Measurements from ENCODE around the gene NME7. TPM values are rescaled to one million over a fixed set of nuclear protein-coding genes. Genes with fewer than 3 reads are reported as not detected.

The NME7 gene
- total RNA-seq, 1 experiment from 2014 or later = 36.5 TPM

- Mint-ChIP-seq H3K36me3 (ENCODE audit: insufficient read depth, unreplicated experiment) (peaks cover 4% of the 10 kb centered on the region), H3K27me3 (ENCODE audit: insufficient read depth, unreplicated experiment) (no peaks in the 10 kb centered on the region), H3K4me1 (ENCODE audit: insufficient read depth, unreplicated experiment) (peaks cover 12% of the 10 kb centered on the region), H3K9me3 (ENCODE audit: unreplicated experiment) (peaks cover 8% of the 10 kb centered on the region), H3K4me3 (ENCODE audit: unreplicated experiment) (no peak overlapping the region), H3K27ac (ENCODE audit: low read depth, unreplicated experiment) (no peak overlapping the region)
- CTCF ChIA-PET = interaction anchor here (0.7 to 1.1 kb wide), 3 partner anchors 179 to 372 kb away, joined by 3 to 4 read pairs (median 3); no protein-coding TSS in a partner anchor
- intact Hi-C loops (cut with micrococcal nuclease) = no loop called here
- TF ChIP-seq CTCF (IDR thresholded peaks at IDR 0.05; ENCODE audit: unreplicated experiment) = no peak
- POLR2A ChIA-PET = interaction anchor here (0.7 kb wide), 1 partner anchor 217 kb away, joined by 3 read pairs; no protein-coding TSS in a partner anchor
- no TSS peak for BruUV-seq (replicated peaks)
- DNase-seq (ENCODE audit: unreplicated experiment) = no peak
These were observed 38.2 kb downstream of the NME7 start for GRCh38 chr1:169329383-169329782.

GRCh38 chr1:169327875-169328274 is 39.7 kb downstream of the NME7 start:
- peaks cover 1% of the 10 kb centered on the region for H3K4me1 Mint-ChIP-seq (ENCODE audit: insufficient read depth, unreplicated experiment)
- no TSS peak for BruUV-seq (replicated peaks)
- intact Hi-C loops (cut with micrococcal nuclease) = no loop called here
- H3K27ac Mint-ChIP-seq (ENCODE audit: low read depth, unreplicated experiment) = no peak overlapping the region
- POLR2A ChIA-PET = no interaction called here
- peaks cover 8% of the 10 kb centered on the region for H3K9me3 Mint-ChIP-seq (ENCODE audit: unreplicated experiment)
- no peak for DNase-seq (ENCODE audit: unreplicated experiment)
- no peaks in the 10 kb centered on the region for H3K36me3 Mint-ChIP-seq (ENCODE audit: insufficient read depth, unreplicated experiment)
- H3K4me3 Mint-ChIP-seq (ENCODE audit: unreplicated experiment) = no peak overlapping the region
- TF ChIP-seq CTCF (IDR thresholded peaks at IDR 0.05; ENCODE audit: unreplicated experiment) = no peak
- no peaks in the 10 kb centered on the region for H3K27me3 Mint-ChIP-seq (ENCODE audit: insufficient read depth, unreplicated experiment)
- CTCF ChIA-PET = interaction anchor here (1.1 to 3.7 kb wide), 3 partner anchors 20 to 691 kb away, joined by 3 to 16 read pairs (median 4); no protein-coding TSS in a partner anchor

GRCh38 chr1:169326956-169327268 is 40.7 kb downstream of the NME7 start:
- no TSS peak for BruUV-seq (replicated peaks)
- peaks cover 8% of the 10 kb centered on the region for H3K9me3 Mint-ChIP-seq (ENCODE audit: unreplicated experiment)
- no peak for TF ChIP-seq CTCF (IDR thresholded peaks at IDR 0.05; ENCODE audit: unreplicated experiment)
- ChIA-PET CTCF (interaction anchor here (0.6 to 3.7 kb wide), 13 partner anchors 12 to 984 kb away, joined by 3 to 16 read pairs (median 4); no protein-coding TSS in a partner anchor), POLR2A (interaction anchor here (1.3 to 1.4 kb wide), 2 partner anchors 12 to 15 kb away, joined by 4 to 5 read pairs; no protein-coding TSS in a partner anchor)
- intact Hi-C loops (cut with micrococcal nuclease) = no loop called here
- H3K36me3 Mint-ChIP-seq (ENCODE audit: insufficient read depth, unreplicated experiment) = no peaks in the 10 kb centered on the region
- peak; percentile 50 for DNase-seq (ENCODE audit: unreplicated experiment)
- peaks cover 3% of the 10 kb centered on the region for H3K4me1 Mint-ChIP-seq (ENCODE audit: insufficient read depth, unreplicated experiment)
- no peak overlapping the region for H3K4me3 Mint-ChIP-seq (ENCODE audit: unreplicated experiment)
- H3K27me3 Mint-ChIP-seq (ENCODE audit: insufficient read depth, unreplicated experiment) = no peaks in the 10 kb centered on the region
- H3K27ac Mint-ChIP-seq (ENCODE audit: low read depth, unreplicated experiment) = no peak overlapping the region

DNA sequence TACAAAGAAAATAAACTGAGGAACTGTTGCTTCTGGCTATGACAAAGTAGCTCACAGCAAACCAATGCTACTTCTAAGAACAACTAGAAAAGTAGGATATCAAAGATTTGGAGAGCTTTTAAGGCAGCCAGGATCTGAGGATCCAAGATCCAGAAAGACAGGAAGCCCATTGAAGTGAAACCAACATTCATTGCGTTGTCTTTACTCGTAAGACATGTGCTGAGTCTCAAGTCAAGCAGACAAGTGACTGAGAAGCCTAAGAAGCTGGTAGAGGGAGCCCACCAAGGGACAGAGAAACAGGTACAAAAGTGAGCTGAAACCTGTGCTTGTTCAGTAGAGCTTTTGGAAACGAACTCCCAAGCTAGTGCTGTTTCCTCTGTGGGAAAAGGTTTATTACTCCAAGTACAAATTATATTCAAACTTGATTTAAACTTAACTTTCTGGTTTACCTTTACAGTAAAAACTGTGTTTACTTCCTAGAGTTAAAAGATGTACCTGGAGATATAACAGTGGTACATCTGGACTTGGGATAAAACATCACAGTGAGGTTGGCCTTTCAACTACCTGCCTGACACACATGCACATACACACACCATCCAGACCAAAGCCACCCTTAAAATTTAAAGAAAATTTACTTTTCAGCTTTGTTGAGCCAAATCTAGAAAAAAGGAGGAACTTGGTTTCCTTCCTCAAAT is 41.2 kb downstream of the NME7 start:
- ChIA-PET CTCF (interaction anchor here (0.6 to 3.7 kb wide), 13 partner anchors 12 to 984 kb away, joined by 3 to 16 read pairs (median 4); no protein-coding TSS in a partner anchor), POLR2A (interaction anchor here (1.3 to 1.4 kb wide), 2 partner anchors 12 to 14 kb away, joined by 4 to 5 read pairs; no protein-coding TSS in a partner anchor)
- Mint-ChIP-seq H3K4me3 (ENCODE audit: unreplicated experiment) (no peak overlapping the region), H3K27ac (ENCODE audit: low read depth, unreplicated experiment) (no peak overlapping the region), H3K36me3 (ENCODE audit: insufficient read depth, unreplicated experiment) (no peaks in the 10 kb centered on the region), H3K4me1 (ENCODE audit: insufficient read depth, unreplicated experiment) (peaks cover 8% of the 10 kb centered on the region), H3K27me3 (ENCODE audit: insufficient read depth, unreplicated experiment) (no peaks in the 10 kb centered on the region), H3K9me3 (ENCODE audit: unreplicated experiment) (peaks cover 8% of the 10 kb centered on the region)
- no peak for DNase-seq (ENCODE audit: unreplicated experiment)
- BruUV-seq (replicated peaks) = no TSS peak
- intact Hi-C loops (cut with micrococcal nuclease) = no loop called here
- no peak for TF ChIP-seq CTCF (IDR thresholded peaks at IDR 0.05; ENCODE audit: unreplicated experiment)

Measured in MCF 10A (cell line).